OCI-LY3 (cell line): ENCODE measurements around the gene B3GNT9.

Experiments used
- CTCF ChIP-seq: fragments of 200-600, 300-600 bp; sonication (generic); IDR thresholded peaks from 2 replicates; pipeline ENCODE4 v1.5.1; 2014; ENCODE audit warnings: antibody characterized with exemption, low read length, low read depth
- EZH2phosphoT487 ChIP-seq: fragments of 200-600 bp; shearing (Covaris generic); IDR thresholded peaks from 2 replicates; pipeline ENCODE4 v1.6.1; 2018; ENCODE audit warnings: antibody characterized with exemption, mixed run types, low read depth

- TF ChIP-seq CTCF (no peak), EZH2phosphoT487 (no peak)
Observed at GRCh38 chr16:67108489-67108888, 42.3 kb downstream of the B3GNT9 start.
